ENCODE data around the gene PAPSS2. TPM values are rescaled to one million over a fixed set of nuclear protein-coding genes. Genes with fewer than 3 reads are reported as not detected.

Gene PAPSS2
- total RNA-seq, 1 experiment from 2014 or later, result 12.6 TPM

DNA sequence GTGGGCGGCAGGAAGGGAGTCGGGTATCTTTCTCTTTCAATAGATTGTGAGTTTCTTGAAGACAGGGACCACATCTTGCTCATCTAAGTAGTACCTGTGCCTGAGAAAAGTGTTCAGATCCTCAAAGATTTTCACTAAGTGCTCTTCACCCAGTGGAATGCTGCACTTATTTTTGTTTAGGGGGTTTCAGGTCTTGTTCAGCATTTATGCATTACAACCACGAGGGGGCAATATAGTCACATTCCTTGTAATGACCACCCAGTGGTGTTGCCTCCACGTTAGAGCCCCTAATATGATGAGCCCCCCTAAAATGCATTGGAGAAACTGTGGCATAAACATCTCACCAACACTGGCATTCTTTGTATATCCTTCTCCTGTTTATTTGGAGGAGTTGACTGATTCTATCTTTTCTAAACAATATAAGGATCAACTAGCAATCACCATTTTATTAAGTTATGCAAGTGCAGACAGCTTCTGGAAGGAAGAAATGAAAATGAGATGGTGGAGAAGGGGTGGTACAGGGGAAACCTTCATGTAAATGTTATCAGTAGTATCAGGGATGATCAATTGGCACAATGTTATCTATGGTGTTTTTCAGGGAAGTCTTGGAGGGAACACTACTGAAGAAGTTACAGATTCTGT lies 3.1 kb upstream of the PAPSS2 start:
- CTCF ChIA-PET, result interaction anchor here (1.2 to 1.4 kb wide), 2 partner anchors 78 to 125 kb away, joined by 3 to 5 read pairs; no protein-coding TSS in a partner anchor
- H3K36me3 Mint-ChIP-seq (ENCODE audit: insufficient read depth, unreplicated experiment), result peaks cover 19% of the 10 kb centered on the region
- peaks cover 31% of the 10 kb centered on the region for H3K4me1 Mint-ChIP-seq (ENCODE audit: low read depth, unreplicated experiment)
- no peaks in the 10 kb centered on the region for H3K9me3 Mint-ChIP-seq (ENCODE audit: low read depth, unreplicated experiment)
- TF ChIP-seq, protein P1, sequence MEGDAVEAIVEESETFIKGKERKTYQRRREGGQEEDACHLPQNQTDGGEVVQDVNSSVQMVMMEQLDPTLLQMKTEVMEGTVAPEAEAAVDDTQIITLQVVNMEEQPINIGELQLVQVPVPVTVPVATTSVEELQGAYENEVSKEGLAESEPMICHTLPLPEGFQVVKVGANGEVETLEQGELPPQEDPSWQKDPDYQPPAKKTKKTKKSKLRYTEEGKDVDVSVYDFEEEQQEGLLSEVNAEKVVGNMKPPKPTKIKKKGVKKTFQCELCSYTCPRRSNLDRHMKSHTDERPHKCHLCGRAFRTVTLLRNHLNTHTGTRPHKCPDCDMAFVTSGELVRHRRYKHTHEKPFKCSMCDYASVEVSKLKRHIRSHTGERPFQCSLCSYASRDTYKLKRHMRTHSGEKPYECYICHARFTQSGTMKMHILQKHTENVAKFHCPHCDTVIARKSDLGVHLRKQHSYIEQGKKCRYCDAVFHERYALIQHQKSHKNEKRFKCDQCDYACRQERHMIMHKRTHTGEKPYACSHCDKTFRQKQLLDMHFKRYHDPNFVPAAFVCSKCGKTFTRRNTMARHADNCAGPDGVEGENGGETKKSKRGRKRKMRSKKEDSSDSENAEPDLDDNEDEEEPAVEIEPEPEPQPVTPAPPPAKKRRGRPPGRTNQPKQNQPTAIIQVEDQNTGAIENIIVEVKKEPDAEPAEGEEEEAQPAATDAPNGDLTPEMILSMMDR (IDR thresholded peaks at IDR 0.05; ENCODE audit: unreplicated experiment), result peak; percentile 52
- no TSS peak for BruUV-seq (replicated peaks)
- no peak for DNase-seq
- no peak overlapping the region for H3K4me3 Mint-ChIP-seq (ENCODE audit: low read depth, unreplicated experiment)
- intact Hi-C loops (cut with micrococcal nuclease; ENCODE audit: unreplicated experiment), result loop anchor here (1.0 to 5.0 kb wide), 5 partner anchors 36 to 124 kb away; no protein-coding TSS in a partner anchor
- H3K27me3 Mint-ChIP-seq (ENCODE audit: unreplicated experiment), result no peaks in the 10 kb centered on the region
- no peak overlapping the region for H3K27ac Mint-ChIP-seq (ENCODE audit: unreplicated experiment)

DNA sequence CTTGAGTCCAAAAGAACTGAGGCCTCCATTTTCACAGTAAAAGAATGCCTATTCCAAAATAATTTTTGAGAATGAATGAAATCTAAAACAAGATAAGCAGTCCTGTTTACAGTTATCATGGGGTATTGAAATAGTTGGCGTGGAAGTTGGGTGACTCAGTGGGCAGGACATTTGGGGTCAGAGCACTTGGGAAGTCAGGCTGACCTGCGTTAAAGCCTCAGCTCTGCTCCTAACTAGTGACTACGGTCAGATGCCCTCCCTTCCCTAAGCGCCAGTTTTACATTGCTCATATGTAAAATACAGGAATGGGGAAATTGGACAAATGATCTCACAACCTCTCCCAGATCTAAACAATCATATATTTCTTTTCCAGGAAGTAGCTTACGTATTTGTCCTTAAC lies 2.3 kb upstream of the PAPSS2 start:
- Mint-ChIP-seq H3K4me3 (ENCODE audit: low read depth, unreplicated experiment) (no peak overlapping the region), H3K4me1 (ENCODE audit: low read depth, unreplicated experiment) (peaks cover 31% of the 10 kb centered on the region), H3K27me3 (ENCODE audit: unreplicated experiment) (no peaks in the 10 kb centered on the region), H3K27ac (ENCODE audit: unreplicated experiment) (no peak overlapping the region), H3K36me3 (ENCODE audit: insufficient read depth, unreplicated experiment) (peaks cover 19% of the 10 kb centered on the region), H3K9me3 (ENCODE audit: low read depth, unreplicated experiment) (no peaks in the 10 kb centered on the region)
- peak; percentile 8 for DNase-seq
- CTCF ChIA-PET, result interaction anchor here (0.6 to 1.4 kb wide), 3 partner anchors 27 to 125 kb away, joined by 3 to 5 read pairs (median 3); no protein-coding TSS in a partner anchor
- TF ChIP-seq, protein P1 (IDR thresholded peaks at IDR 0.05; ENCODE audit: unreplicated experiment), result no peak
- BruUV-seq (replicated peaks), result no TSS peak
- intact Hi-C loops (cut with micrococcal nuclease; ENCODE audit: unreplicated experiment), result loop anchor here (2.0 to 5.0 kb wide), 4 partner anchors 35 to 125 kb away; no protein-coding TSS in a partner anchor

DNA sequence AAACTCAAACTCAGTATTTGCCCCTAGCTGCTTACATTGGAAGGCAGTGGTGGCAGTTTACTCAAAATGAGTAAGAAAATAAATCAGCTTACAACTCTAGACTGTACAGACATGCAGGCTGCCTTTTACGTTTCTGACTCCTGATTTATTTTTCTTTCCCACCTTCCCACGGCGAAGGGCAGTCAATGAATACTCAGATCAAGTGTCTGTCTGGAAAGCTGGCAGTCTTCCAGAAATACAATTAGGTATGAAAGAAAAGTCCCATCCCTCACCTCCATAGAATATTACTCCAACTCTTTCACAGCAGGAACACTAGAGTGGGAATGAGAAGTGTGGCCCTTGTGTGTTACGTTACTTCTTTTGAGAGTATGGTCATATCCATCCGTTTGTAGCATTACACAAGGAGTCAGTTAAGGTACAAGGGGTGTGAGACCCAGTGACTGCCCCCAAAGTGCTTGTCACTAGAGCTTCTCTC lies 1.3 kb upstream of the PAPSS2 start:
- CTCF ChIA-PET, result no interaction called here
- Mint-ChIP-seq H3K36me3 (ENCODE audit: insufficient read depth, unreplicated experiment) (peaks cover 19% of the 10 kb centered on the region), H3K4me3 (ENCODE audit: low read depth, unreplicated experiment) (no peak overlapping the region), H3K27me3 (ENCODE audit: unreplicated experiment) (no peaks in the 10 kb centered on the region), H3K9me3 (ENCODE audit: low read depth, unreplicated experiment) (no peaks in the 10 kb centered on the region), H3K27ac (ENCODE audit: unreplicated experiment) (no peak overlapping the region), H3K4me1 (ENCODE audit: low read depth, unreplicated experiment) (peaks cover 31% of the 10 kb centered on the region)
- TF ChIP-seq, protein P1 (IDR thresholded peaks at IDR 0.05; ENCODE audit: unreplicated experiment), result no peak
- no TSS peak for BruUV-seq (replicated peaks)
- intact Hi-C loops (cut with micrococcal nuclease; ENCODE audit: unreplicated experiment), result loop anchor here (5.0 kb wide), 3 partner anchors 34 to 126 kb away; no protein-coding TSS in a partner anchor
- no peak for DNase-seq

DNA sequence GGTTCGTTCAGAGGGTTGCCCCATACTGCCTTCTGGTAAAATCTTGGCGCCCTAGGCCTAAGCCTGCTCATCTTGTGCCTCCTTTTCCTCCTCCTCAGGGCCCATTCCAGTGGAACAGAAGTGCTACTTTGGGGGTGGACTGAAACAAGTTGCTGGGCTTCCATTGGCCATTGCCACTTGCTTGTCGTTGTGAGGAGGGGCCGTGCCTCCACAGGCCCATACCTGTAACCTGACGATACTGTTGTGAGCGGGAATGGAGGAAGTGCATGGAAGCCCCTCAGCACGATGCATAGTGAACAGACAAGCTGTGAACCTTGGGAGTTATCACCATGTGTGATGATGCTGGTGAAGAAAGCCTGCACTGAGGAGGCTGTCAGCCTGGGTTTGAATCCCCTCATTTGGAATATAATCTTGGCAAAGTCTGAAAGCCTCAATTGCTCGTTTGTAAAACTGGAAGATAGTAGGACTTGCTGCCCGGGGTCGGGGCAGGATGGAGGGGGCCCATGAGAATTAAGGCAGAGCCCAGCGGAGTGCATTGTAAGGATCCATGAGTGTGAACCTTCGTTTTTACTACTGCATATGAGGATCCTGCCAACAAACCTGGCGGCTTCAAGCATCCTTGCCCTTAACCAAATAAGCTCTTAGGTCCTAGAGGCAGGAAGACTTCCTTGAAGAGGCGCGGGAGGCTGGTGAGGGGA lies 671 bp upstream of the PAPSS2 start:
- peaks cover 31% of the 10 kb centered on the region for H3K4me1 Mint-ChIP-seq (ENCODE audit: low read depth, unreplicated experiment)
- no peaks in the 10 kb centered on the region for H3K9me3 Mint-ChIP-seq (ENCODE audit: low read depth, unreplicated experiment)
- H3K27me3 Mint-ChIP-seq (ENCODE audit: unreplicated experiment), result no peaks in the 10 kb centered on the region
- H3K36me3 Mint-ChIP-seq (ENCODE audit: insufficient read depth, unreplicated experiment), result peaks cover 19% of the 10 kb centered on the region
- TF ChIP-seq, protein P1 (IDR thresholded peaks at IDR 0.05; ENCODE audit: unreplicated experiment), result no peak
- H3K4me3 Mint-ChIP-seq (ENCODE audit: low read depth, unreplicated experiment), result peak overlapping the region; percentile 83
- CTCF ChIA-PET, result interaction anchor here (0.5 kb wide), 1 partner anchor 125 kb away, joined by 4 read pairs; no protein-coding TSS in a partner anchor
- no peak for DNase-seq
- no TSS peak for BruUV-seq (replicated peaks)
- intact Hi-C loops (cut with micrococcal nuclease; ENCODE audit: unreplicated experiment), result loop anchor here (5.0 kb wide), 3 partner anchors 33 to 127 kb away; no protein-coding TSS in a partner anchor
- peak overlapping the region; percentile 61 for H3K27ac Mint-ChIP-seq (ENCODE audit: unreplicated experiment)
